SKM-1 (cell line): ENCODE data around the gene TCF15.

Source experiments
- DNase-seq: peaks from one replicate; lab custom pipeline; 2025; ENCODE audit not compliant: unreplicated experiment; lab: John Stamatoyannopoulos, UW

TCF15 gene

DNA sequence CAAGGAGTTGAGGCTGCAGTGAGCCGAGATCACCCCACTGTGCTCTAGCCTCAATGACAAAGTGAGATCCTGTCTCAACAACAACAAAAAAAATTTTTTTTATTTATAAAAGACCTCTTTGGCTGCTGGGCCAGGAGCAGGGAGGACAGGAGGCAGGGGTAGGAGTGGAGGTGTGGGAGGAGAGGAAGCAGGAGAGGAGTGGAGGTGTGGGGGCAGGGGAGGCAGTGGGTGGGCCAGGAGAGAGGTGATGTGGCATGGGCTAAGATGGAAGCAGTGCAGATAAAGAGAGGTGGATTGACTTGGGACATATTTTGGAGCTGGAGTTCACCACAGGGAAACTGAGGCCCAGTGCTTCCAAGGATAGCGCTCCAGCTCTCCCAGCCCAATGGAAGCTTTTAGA, 53.1 kb downstream of the TCF15 start:
- no peak for DNase-seq

DNA sequence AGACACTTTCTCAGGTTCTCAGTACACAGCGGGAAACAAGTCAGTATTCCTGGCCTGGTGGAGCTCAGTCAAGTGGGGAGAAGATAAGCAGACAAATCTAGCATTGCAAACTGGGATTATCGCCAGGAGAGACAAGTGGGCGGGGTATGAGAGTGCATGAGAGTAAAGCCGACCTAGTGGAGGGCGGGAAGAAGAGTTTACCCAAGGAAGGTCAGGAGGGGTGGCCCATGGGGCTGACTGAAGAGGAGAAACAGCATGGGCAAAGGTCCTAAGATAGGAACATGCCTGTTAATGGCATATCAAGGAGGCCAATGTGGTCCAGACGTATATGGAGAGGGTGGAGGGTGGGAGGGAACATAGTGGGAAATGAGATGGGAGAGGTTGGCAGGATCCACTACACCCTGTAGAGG, 54.1 kb downstream of the TCF15 start:
- no peak for DNase-seq
